ENCODE results near the gene CCR7.

Gene CCR7

DNA sequence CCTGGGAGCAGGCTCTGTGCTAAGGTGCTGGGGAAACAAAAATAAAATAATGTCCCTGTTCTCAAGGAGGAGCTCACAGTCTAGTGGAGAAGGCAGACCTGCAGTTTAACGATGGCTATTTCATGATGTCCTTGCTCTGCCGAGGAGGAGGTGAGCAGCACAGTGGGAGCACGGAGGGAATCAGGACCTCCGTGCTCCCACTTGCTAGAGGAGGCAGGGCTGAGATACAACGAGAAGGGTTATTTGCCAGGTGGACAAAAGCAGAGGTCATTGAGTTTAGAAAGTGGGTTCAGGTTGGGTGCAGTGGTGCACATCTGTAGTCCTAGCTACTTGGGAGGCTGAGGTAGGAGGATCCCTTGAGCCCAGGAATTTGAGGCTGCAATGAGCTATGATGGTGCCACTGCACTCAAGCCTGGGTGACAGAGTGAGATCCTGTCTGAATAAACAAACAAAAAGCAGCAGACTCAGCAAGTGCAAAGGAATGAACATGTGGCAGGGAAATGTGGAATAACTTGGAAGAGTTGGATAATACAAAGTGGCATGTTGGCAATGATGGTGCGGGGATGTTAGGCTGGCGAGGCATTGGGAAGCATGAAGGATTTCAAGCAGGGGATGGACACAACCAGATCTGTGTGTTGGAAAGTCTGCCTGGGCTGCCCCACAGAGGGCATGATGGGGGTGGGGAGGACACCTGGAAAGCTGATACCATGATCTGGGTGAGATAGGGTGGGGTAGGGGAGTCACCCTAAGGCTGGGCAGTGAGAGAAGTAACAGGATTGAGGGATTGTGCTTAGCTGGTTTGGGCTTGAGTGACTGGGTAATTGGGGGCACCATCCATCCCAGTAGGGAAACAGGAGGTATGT, 51.0 kb downstream of the CCR7 start:
- no peak for DNase-seq

DNA sequence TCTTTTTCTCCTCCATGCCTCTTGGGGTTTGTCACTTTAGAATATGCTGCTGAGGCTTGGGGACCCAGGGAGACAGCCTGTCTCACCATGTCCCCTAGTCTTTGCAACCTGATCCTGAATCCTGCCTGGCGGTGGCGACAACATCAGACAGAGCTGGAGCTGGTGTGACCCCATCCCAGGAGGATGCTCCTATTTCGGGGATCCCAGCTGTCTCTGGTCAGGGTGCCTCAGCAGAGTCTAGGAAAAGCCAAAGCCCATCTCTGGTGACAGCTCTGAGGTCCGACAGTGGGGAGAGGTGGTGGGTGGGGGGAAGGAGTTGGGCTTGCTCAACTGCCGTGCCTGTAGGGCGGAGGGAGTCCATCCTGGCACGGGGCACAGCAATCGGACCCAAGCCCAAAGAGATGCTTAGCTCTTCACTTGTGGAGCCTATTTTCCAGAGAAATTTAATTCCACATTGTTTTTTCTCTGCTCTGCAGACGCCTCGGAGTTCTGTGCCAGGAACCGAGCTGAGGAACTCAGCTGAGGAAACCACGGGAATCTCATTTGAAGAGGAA, 53.5 kb downstream of the CCR7 start:
- no peak for DNase-seq

DNA sequence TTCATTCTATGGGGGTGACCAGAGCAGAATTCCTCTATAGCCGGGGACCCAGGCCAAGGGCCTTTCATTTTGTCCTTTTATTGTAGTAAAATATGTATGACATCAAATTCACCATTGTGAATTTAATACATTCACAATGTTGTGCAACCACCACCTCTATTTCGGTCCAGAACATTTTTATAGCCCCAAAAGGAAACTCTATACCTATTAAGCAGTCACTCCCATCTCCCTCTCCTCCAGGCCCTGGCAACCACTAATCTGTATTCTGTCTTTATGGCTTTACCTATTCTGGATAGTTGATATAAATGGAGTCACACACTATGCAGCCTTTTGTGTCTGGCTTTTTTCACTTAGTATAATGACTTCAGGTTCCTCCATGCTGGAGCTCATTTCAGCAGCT, 54.1 kb downstream of the CCR7 start:
- no peak for DNase-seq

DNA sequence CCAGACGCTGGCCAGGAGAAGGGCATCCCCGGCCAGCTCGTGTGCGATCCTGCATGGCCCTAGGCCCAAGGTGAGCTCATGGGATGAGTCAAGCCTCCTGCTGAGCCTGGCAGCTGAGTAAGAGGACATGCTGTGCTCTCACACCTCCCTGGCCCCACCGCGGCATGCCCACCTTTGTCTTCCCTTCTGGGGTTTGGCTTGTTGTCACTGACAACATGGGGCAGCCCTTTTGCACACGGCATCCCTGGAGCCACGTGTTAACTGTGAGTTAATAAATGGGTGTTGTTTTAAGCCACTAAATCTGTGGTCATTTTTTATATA, 55.0 kb downstream of the CCR7 start:
- no peak for DNase-seq

DNA sequence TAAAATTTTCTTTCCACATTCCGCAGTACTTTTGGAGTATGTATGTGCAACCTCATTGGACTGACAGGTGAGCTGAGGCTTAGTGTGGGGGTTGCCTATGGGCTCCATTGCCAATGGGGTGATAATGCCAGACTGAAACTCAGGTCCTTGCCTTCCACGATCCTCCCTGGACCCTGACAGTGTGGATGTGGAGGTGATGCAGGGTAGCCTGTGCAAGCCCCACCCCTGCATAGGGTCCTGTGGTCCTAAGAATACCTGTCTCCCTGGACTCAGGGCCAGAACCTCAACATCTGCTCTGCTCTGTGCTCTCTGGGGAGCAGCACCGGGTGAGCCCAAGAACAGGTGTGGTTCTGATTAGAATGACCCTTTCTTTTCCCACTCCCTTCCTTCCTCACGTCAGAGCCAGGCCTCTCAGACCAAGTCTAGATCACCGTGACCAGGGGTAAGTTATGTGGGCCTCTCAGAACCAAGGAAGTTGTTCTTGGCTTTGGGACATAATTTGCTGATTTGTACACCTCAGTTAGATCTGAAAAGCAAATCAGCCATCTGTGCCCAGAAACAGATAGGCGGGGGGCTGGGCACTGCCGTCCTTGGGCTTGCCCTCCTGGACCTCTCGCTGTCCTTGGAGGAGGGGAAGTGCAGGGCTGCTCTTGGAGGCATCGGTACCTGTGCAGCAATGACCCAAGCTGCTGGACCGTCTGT, 55.5 kb downstream of the CCR7 start:
- no peak for DNase-seq

DNA sequence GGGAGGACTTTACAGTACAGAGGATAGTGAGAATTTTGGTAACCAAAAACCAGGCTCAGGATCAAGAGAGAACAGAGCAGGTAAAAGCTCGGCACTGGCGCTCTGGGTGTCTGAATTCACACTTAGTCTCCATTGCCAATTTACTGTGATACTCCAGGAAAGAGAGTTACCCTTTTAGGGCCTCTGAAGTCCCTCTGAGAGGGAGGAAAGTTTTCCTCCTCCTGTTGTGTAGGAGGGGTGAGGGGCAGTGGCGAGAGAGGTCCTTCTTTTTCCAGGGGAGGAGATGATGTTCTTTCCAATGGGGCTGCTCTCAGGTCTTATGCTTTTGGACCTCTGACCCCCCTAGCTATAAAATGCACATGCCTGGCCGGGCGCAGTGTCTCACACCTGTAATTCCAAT, 58.5 kb downstream of the CCR7 start:
- no peak for DNase-seq

Measured in NCI-H446 treated with DMSO at 0.1 percent for 48 hours (cell line).